Thyroid gland (tissue), 4 donors: ENCODE results near the gene TOMT. TPM values are rescaled to one million over a fixed set of nuclear protein-coding genes. Genes with fewer than 3 reads are reported as not detected.
A peak's percentile ranks its signal among the peaks of the same experiment; 100 is the strongest.

Experiments
- DNase-seq, 2 donors: peaks; one replicate each; pipeline ENCODE4 v3.0.0-alpha.2; 2019
- H3K27ac ChIP-seq, 3 donors: fragments of 200-600 bp; sonication (generic); 1 replicate in 2 of 3; 2 replicates in 1 of 3; pipeline ENCODE4 v1.5.1; 2016 to 2019; ENCODE audit warnings: mild to moderate bottlenecking in 1 of 3, moderate library complexity in 1 of 3
- H3K27me3 ChIP-seq: fragments of 200-600 bp; sonication (generic); one replicate; pipeline ENCODE4 v1.5.1; 2019
- H3K36me3 ChIP-seq, 2 donors: fragments of 200-600 bp; sonication (generic); one replicate each; pipeline ENCODE4 v1.5.1; 2016 to 2019
- H3K4me1 ChIP-seq, 2 donors: fragments of 200-600 bp; sonication (generic); one replicate each; pipeline ENCODE4 v1.5.1; 2017 to 2019
- H3K4me3 ChIP-seq, 3 donors: fragments of 200-600 bp; sonication (generic); replicated peaks in 1 of 3; 1 replicate in 2 of 3; 2 replicates in 1 of 3; pipeline ENCODE4 v1.5.1; 2016; ENCODE audit warnings: mild to moderate bottlenecking in 1 of 3
- H3K9me3 ChIP-seq: fragments of 200-600 bp; sonication (generic); one replicate; pipeline ENCODE4 v1.5.1; 2017
- POLR2A ChIP-seq, 2 donors: fragments of 450-650 bp; IDR thresholded peaks; one replicate each; pipeline ENCODE4 v1.6.1; 2017; ENCODE audit warnings: antibody characterized with exemption in 2 of 2, mild to moderate bottlenecking in 2 of 2, moderate library complexity in 1 of 2
- WGBS, 2 donors: methylation state at CpG; one replicate each; pipeline ENCODE4 v1.1.5; 2017; 5-methylcytosine and 5-hydroxymethylcytosine counted together
- intact Hi-C: fragments of 100-400 bp; cut with DNase I; formaldehyde crosslinking; loops from one replicate; pipeline ENCODE4 v1.15.1; 2023
- total RNA-seq, 4 donors: library from RNA; depleted of rRNA; stranded (reverse); fragments of >200 nt; gene quantifications; one replicate each; pipeline ENCODE4 v1.2.3, GENCODE V29; 2016
- TF ChIP-seq, protein P1 (sequence below), 6 experiments: fragments of 200-600 bp in 3 of 6; fragments of 450-650 bp in 3 of 6; sonication (generic) in 3 of 6; IDR thresholded peaks; one replicate each; pipeline ENCODE4 v1.5.1; 2016 to 2019; ENCODE audit warnings: antibody characterized with exemption in 6 of 6, mild to moderate bottlenecking in 2 of 6, inconsistent platforms in 1 of 6, moderate library complexity in 1 of 6

The TOMT gene, protein sequence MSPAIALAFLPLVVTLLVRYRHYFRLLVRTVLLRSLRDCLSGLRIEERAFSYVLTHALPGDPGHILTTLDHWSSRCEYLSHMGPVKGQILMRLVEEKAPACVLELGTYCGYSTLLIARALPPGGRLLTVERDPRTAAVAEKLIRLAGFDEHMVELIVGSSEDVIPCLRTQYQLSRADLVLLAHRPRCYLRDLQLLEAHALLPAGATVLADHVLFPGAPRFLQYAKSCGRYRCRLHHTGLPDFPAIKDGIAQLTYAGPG
- total RNA-seq = not detected

DNA sequence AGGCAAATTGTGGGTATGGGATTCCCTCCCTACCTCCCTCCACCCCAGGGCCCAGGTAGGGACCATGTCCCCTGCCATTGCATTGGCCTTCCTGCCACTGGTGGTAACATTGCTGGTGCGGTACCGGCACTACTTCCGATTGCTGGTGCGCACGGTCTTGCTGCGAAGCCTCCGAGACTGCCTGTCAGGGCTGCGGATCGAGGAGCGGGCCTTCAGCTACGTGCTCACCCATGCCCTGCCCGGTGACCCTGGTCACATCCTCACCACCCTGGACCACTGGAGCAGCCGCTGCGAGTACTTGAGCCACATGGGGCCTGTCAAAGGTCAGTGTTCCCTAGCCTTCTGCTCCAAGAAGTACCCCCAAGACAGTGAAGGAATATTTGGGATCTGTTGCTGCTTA lies at the start of gene TOMT:
Gene TOMT, plus strand, starts transcription at position 37 of the 400 bp plus-strand sequence. Its CDS starts 28 bp downstream, at position 65.
- DNase-seq = no peak
- H3K4me1 ChIP-seq = peaks cover 14 to 21% of the 10 kb centered on the region in 2 donors
- intact Hi-C loops = loop anchor here (10.0 kb wide), 2 partner anchors 119 to 329 kb away; partner anchors contain the start of genes CLPB and INPPL1
- no peak for TF ChIP-seq POLR2A (IDR thresholded peaks at IDR 0.05)
- TF ChIP-seq, protein P1, sequence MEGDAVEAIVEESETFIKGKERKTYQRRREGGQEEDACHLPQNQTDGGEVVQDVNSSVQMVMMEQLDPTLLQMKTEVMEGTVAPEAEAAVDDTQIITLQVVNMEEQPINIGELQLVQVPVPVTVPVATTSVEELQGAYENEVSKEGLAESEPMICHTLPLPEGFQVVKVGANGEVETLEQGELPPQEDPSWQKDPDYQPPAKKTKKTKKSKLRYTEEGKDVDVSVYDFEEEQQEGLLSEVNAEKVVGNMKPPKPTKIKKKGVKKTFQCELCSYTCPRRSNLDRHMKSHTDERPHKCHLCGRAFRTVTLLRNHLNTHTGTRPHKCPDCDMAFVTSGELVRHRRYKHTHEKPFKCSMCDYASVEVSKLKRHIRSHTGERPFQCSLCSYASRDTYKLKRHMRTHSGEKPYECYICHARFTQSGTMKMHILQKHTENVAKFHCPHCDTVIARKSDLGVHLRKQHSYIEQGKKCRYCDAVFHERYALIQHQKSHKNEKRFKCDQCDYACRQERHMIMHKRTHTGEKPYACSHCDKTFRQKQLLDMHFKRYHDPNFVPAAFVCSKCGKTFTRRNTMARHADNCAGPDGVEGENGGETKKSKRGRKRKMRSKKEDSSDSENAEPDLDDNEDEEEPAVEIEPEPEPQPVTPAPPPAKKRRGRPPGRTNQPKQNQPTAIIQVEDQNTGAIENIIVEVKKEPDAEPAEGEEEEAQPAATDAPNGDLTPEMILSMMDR (IDR thresholded peaks at IDR 0.05) = no peak
- H3K27me3 ChIP-seq = no peaks in the 10 kb centered on the region
- H3K9me3 ChIP-seq = no peaks in the 10 kb centered on the region
- WGBS, 2 donors = 97% methylated on average over 7 to 11 of the region's 14 CpGs
- no peak within 1 kb of the TSS for H3K4me3 ChIP-seq
- no peak within 1 kb of the TSS for H3K27ac ChIP-seq
- no peaks in the 10 kb centered on the region for H3K36me3 ChIP-seq

DNA sequence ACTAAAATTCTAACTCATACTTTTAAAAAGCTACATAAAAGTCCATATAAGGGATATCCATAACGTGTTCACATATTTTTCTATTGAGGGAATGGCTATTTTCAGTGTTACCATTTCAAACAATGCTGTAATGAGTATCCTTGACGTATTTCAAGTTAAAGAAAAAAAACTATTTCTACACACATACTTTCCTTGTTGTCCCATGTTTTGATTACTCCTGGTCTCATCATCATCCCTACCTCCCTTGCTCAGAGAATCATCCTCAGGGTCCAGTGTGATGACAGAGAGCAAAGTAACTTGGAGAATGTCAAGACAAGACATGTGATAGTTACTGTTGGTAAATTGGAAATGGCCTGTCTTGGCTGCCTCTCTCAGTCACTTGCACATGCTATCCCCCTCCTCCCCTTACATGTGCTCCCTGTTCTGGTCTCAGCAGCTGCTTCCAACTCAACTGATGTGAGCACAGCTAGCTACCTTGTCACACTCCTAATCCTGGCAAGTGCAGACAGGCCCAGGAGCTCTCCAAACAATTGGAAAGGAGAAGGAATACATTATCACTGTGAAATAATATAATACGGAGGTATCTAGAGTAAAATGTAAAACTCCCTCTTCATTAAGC lies 47.2 kb upstream of the TOMT start:
- no peak overlapping the region for H3K4me3 ChIP-seq
- TF ChIP-seq POLR2A (IDR thresholded peaks at IDR 0.05) = no peak
- TF ChIP-seq, protein P1 (IDR thresholded peaks at IDR 0.05) = no peak
- peak overlapping the region; percentile 14 to 42 (median 42) for H3K27ac ChIP-seq
- H3K27me3 ChIP-seq = no peaks in the 10 kb centered on the region
- no peaks in the 10 kb centered on the region for H3K9me3 ChIP-seq
- no peaks in the 10 kb centered on the region for H3K36me3 ChIP-seq
- 68 to 72% methylated on average over 3 of the region's 3 CpGs for WGBS, 2 donors
- DNase-seq = peak; percentile 51 to 61
- peaks cover 11 to 21% of the 10 kb centered on the region in 2 donors for H3K4me1 ChIP-seq
- intact Hi-C loops = no loop called here

DNA sequence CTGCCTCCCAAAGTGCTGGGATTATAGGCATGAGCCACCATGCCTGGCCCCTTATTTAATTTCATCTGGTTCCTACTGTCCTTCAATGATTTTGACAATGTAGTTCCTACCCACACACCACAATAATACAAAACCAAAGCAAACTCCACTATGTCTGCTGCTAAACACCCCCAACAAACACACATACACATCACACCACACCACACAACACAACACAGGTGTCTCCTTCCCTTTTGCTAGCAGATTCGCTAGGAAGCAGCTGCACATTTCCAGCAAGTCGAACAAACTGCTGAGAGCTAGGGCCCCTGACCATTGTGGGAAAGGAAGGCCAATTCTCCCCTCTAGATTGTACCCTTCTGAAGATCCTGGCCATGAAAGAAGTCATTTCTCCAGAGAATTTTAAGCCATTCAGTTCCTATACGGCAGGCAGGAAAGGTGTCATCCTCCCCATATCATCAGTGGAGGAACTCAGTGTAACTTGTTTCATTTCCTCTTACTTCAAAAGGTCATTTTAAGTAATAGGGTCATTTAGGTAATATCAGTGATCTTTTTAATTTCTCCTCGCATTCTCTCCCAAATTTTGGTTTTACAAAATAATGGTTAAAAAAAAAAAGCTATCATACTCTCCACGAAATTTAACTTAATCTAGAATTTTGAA lies 43.9 kb upstream of the TOMT start:
- intact Hi-C loops = no loop called here
- Histone ChIP-seq H3K36me3 (no peaks in the 10 kb centered on the region), H3K4me1 (peaks cover 13 to 22% of the 10 kb centered on the region in 2 donors), H3K27me3 (no peaks in the 10 kb centered on the region), H3K9me3 (no peaks in the 10 kb centered on the region), H3K27ac (no peak overlapping the region), H3K4me3 (no peak overlapping the region)
- WGBS, 2 donors = 91 to 95% methylated on average over 5 of the region's 5 CpGs
- TF ChIP-seq, protein P1 (IDR thresholded peaks at IDR 0.05) = no peak
- TF ChIP-seq POLR2A (IDR thresholded peaks at IDR 0.05) = no peak
- DNase-seq = no peak

DNA sequence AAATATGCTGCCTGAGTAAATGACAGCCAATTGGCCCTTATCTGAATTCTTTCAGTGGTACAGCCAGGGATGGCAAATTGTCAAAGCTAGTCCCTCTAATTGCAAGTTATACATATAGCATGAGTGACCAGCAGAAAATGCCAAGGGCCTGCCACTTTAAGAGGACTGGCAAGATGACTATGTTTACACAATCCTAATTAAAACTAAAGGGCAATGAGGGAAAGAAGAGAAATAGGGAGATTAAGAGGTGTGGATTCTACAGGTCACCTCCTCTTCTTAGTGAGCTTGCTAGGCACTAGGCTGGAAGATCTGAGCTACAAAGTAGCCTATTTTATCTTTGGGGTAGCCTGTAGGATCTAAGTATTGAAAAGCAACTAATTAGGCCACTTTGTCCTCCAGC lies 38.9 kb upstream of the TOMT start:
- intact Hi-C loops = no loop called here
- Histone ChIP-seq H3K9me3 (no peaks in the 10 kb centered on the region), H3K4me1 (peaks cover 52 to 56% of the 10 kb centered on the region in 2 donors), H3K36me3 (no peaks in the 10 kb centered on the region), H3K27me3 (no peaks in the 10 kb centered on the region), H3K4me3 (no peak overlapping the region), H3K27ac (peak overlapping the region; percentile 54 to 84 (median 72))
- DNase-seq = no peak
- TF ChIP-seq, protein P1 (IDR thresholded peaks at IDR 0.05) = no peak
- no peak for TF ChIP-seq POLR2A (IDR thresholded peaks at IDR 0.05)

DNA sequence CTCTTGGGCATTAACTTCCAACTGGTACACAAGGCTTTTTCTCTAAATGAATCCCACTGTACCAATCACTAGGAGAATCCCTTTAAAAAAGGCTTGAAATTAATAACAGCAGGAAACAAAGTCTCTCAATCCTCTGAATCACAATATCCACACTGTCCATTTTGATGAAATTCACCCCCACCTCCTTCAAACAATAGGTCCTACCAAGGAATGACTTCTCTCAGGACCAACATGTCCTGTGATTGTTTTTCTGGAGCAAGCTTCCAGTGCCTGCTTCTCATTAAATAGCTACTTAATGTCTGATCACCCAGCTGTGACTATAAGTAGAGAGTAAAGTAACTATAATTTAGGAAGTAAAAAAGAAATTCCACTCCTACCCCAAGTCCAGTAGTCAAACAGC lies 38.5 kb upstream of the TOMT start:
- H3K4me1 ChIP-seq = peaks cover 56 to 60% of the 10 kb centered on the region in 2 donors
- DNase-seq = no peak
- H3K4me3 ChIP-seq = no peak overlapping the region
- intact Hi-C loops = no loop called here
- H3K9me3 ChIP-seq = no peaks in the 10 kb centered on the region
- H3K27ac ChIP-seq = peak overlapping the region; percentile 54 to 84 (median 72)
- no peaks in the 10 kb centered on the region for H3K27me3 ChIP-seq
- H3K36me3 ChIP-seq = no peaks in the 10 kb centered on the region
- no peak for TF ChIP-seq POLR2A (IDR thresholded peaks at IDR 0.05)
- TF ChIP-seq, protein P1 (IDR thresholded peaks at IDR 0.05) = no peak
